T47D (cell line): ENCODE measurements around the gene CCDC160.
A peak's percentile ranks its signal among the peaks of the same experiment; 100 is the strongest.
"Not testable (repeated sequence)": the region's sequence is repeated elsewhere in the genome, so short reads cannot be mapped to it uniquely, and the experiment has no call there.

ENCODE experiments used
- DNase-seq, 2 experiments: peaks; one replicate each; pipeline versions ENCODE4 v3.0.0 to v3.0.0-alpha.2; 2011 to 2012; ENCODE audit warnings: low read depth in 1 of 2, low spot score in 1 of 2
- JUND ChIP-seq: IDR thresholded peaks from 2 replicates; pipeline ENCODE4 v1.6.1; 2012; ENCODE audit warnings: low read depth
- in situ Hi-C: cut with HindIII; loops from 2 replicates; pipeline ENCODE4 v1.10.0; 2016; ENCODE audit warnings: low sequenced_read_pairs, low pct_unique_long_range_greater_than_20kb

Gene CCDC160

DNA sequence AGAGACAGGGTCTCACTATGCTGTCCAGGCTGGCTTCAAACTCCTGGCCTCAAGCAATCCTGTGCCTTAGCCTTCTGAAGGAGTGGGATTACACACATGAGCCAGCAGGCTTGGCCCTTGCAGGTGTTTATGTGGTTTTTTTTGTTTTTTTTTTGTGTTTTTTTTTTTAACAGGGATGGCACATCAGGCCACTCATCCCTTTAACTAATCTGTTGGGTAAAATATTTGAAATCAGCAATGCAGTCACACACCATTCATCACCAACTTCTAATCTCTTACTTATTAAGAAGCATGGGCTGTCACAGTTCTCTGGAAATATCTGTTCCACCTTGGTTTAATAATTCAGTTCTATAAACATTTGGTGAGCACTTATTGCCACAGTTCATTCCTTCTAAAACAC is 12.3 kb downstream of the CCDC160 start:
- in situ Hi-C loops = no loop called here
- TF ChIP-seq JUND = no peak
- DNase-seq = no peak

GRCh38 chrX:134251241-134251640 is 14.3 kb downstream of the CCDC160 start:
- DNase-seq = no peak
- no peak for TF ChIP-seq JUND
- in situ Hi-C loops = no loop called here

GRCh38 chrX:134254511-134254910 is 17.5 kb downstream of the CCDC160 start:
- TF ChIP-seq JUND = no peak
- DNase-seq = peak in 1 of 2 experiments; percentile 57
- in situ Hi-C loops = no loop called here

DNA sequence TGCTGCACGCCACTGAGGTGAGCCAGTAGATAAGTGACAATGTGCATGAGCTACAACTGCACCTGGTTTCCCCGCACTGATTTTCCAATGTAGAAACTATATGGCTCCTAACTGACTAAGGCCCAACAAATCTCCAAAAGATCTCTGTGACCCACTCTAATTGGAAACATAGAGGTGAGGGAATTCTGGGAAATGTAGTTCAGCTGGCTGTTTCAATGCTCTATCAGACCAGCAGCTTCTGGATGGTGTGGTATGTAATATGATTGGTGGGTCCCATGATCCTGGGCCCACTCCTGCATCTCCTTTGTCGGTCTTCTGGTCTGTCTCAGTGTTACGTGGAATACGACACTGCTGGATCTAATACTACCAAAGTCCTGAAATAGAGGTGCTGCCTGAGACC is 18.6 kb downstream of the CCDC160 start:
- TF ChIP-seq JUND = no peak
- in situ Hi-C loops = no loop called here
- DNase-seq = no peak

- no peak for TF ChIP-seq JUND
- DNase-seq = no peak
- in situ Hi-C loops = no loop called here
These were observed 19.7 kb downstream of the CCDC160 start for GRCh38 chrX:134256684-134257083.

DNA sequence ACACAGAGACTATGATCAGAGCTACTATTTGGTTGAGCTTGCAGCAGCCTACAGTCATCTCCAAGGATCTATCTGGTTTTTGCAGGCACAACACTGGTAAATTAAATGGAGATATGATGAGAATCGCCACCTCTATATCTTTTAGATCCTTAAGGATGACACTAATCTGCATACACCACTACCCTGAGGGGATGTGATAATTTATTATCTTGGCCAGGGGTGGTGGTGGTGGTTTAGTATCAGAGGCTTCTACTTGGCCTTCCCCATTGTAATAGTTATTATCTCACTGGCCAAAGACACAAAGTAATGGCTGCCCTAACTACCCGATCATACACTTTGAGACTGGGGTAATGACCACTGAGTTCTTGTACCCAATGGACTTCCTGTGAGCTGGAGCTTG is 21.2 kb downstream of the CCDC160 start:
- in situ Hi-C loops = no loop called here
- DNase-seq = no peak
- no peak for TF ChIP-seq JUND

GRCh38 chrX:134285934-134286333 is 49.0 kb downstream of the CCDC160 start:
- DNase-seq, in situ Hi-C loops: not testable (repeated sequence)

DNA sequence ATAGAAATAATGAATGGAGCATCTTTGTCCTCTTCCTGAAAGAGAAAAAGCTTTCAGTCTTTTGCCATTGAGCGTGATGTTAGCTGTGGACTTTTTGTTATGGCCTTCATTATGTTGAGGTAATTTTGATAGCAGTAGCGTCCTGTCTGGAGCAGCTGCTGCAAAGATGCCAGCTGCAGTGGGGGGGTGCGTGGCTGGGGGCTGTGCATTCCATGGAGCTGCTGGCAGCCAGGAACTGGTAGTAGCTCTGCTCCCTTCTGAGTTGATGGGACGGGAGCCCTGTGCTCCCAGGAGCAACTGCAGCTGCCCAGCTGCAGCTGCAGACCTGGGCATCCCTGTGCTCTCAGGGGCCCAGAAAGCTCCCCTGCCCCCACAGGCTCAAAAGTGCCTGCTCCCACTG is 50.4 kb downstream of the CCDC160 start:
- DNase-seq = no peak
- no peak for TF ChIP-seq JUND
- in situ Hi-C loops = no loop called here

GRCh38 chrX:134294548-134294947 is 57.6 kb downstream of the CCDC160 start:
- DNase-seq = peak in 1 of 2 experiments; percentile 1
- no peak for TF ChIP-seq JUND
- in situ Hi-C loops = no loop called here
